Fibroblast of gingiva (primary cell): ENCODE data around the gene TTN.
A peak's percentile ranks its signal among the peaks of the same experiment; 100 is the strongest.

Experiments used
- DNase-seq: peaks from one replicate; pipeline ENCODE4 v3.0.0-alpha.2; 2011; ENCODE audit warnings: low read depth

The TTN gene

GRCh38 chr2:178734518-178734917 lies 72.7 kb downstream of the TTN start:
- no peak for DNase-seq

- no peak for DNase-seq
These were observed 73.2 kb downstream of the TTN start for GRCh38 chr2:178733975-178734374.

GRCh38 chr2:178732913-178733312 lies 74.3 kb downstream of the TTN start:
- no peak for DNase-seq

GRCh38 chr2:178731300-178731699 lies 75.9 kb downstream of the TTN start:
- no peak for DNase-seq

GRCh38 chr2:178730049-178730448 lies 77.2 kb downstream of the TTN start:
- DNase-seq, result no peak

GRCh38 chr2:178723786-178724346 lies 83.4 kb downstream of the TTN start:
- DNase-seq, result no peak

- DNase-seq, result no peak
These were observed 84.9 kb downstream of the TTN start for GRCh38 chr2:178722296-178722695.

- DNase-seq, result no peak
These were observed 88.2 kb downstream of the TTN start for GRCh38 chr2:178718988-178719387.

GRCh38 chr2:178718283-178718682 lies 88.9 kb downstream of the TTN start:
- DNase-seq, result no peak

GRCh38 chr2:178716394-178716793 lies 90.8 kb downstream of the TTN start:
- DNase-seq, result no peak

GRCh38 chr2:178715366-178715765 lies 91.9 kb downstream of the TTN start:
- no peak for DNase-seq

GRCh38 chr2:178707476-178707875 lies 99.7 kb downstream of the TTN start:
- DNase-seq, result no peak

- no peak for DNase-seq
These were observed 102.3 kb downstream of the TTN start for GRCh38 chr2:178704876-178705275.

GRCh38 chr2:178702361-178702760 lies 104.9 kb downstream of the TTN start:
- no peak for DNase-seq

GRCh38 chr2:178700922-178701342 lies 106.3 kb downstream of the TTN start:
- DNase-seq, result peak; percentile 8

- no peak for DNase-seq
These were observed 107.1 kb downstream of the TTN start for GRCh38 chr2:178700136-178700535.

GRCh38 chr2:178692845-178693244 lies 114.4 kb downstream of the TTN start:
- no peak for DNase-seq

- no peak for DNase-seq
These were observed 117.4 kb downstream of the TTN start for GRCh38 chr2:178689808-178690207.

GRCh38 chr2:178683877-178684276 lies 123.3 kb downstream of the TTN start:
- no peak for DNase-seq

- no peak for DNase-seq
These were observed 126.1 kb downstream of the TTN start for GRCh38 chr2:178681081-178681480.

GRCh38 chr2:178679891-178680290 lies 127.3 kb downstream of the TTN start:
- no peak for DNase-seq

GRCh38 chr2:178677599-178677998 lies 129.6 kb downstream of the TTN start:
- DNase-seq, result no peak

- no peak for DNase-seq
These were observed 131.2 kb downstream of the TTN start for GRCh38 chr2:178676046-178676445.

- DNase-seq, result no peak
These were observed 133.1 kb downstream of the TTN start for GRCh38 chr2:178674122-178674521.

- no peak for DNase-seq
These were observed 140.8 kb downstream of the TTN start for GRCh38 chr2:178666458-178666857.
